Upper lobe of left lung (tissue), 4 donors: Measurements from ENCODE around the gene PADI6.

Experiments
- EP300 ChIP-seq, 4 donors: sonication (generic); formaldehyde crosslinking; IDR thresholded peaks; one replicate each; pipeline ENCODE4 v1.5.1; 2017; ENCODE audit warnings: antibody characterized with exemption in 4 of 4, control low read depth in 2 of 4
- POLR2A ChIP-seq, 4 donors: fragments of 450-650 bp; IDR thresholded peaks; one replicate each; pipeline ENCODE4 v1.5.1; 2016 to 2017; ENCODE audit warnings: antibody characterized with exemption in 4 of 4, mild to moderate bottlenecking in 2 of 4
- POLR2AphosphoS5 ChIP-seq, 2 donors: sonication (generic); formaldehyde crosslinking; IDR thresholded peaks; one replicate each; pipeline ENCODE4 v1.5.1; 2017; ENCODE audit warnings: antibody characterized with exemption in 2 of 2
- TF ChIP-seq, protein P1 (sequence below), 6 experiments: fragments of 450-650 bp in 4 of 6; fragments of 200-600 bp in 2 of 6; sonication (generic) in 2 of 6; IDR thresholded peaks; one replicate each; pipeline ENCODE4 v1.5.1; 2016 to 2019; ENCODE audit warnings: antibody characterized with exemption in 6 of 6

DNA sequence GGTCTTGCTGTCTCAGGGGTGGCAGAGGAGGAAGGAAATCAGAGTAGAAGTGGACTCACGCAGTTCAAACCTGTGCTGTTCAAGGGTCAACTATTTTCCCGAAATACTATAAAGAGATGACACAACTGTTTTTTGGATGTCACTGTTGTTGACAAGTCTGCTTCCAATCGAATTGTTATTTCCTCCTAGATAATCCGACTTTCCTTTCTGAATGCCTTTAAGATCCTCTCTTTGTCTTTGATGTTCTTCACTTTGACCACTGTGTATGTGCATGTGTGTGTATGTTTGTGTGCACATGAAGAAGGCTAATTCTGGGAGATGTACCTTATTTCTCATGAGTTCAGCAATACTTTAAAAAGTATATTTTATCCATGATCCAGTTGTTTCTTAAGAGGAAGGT, 42.4 kb upstream of the PADI6 start:
- TF ChIP-seq, protein P1, sequence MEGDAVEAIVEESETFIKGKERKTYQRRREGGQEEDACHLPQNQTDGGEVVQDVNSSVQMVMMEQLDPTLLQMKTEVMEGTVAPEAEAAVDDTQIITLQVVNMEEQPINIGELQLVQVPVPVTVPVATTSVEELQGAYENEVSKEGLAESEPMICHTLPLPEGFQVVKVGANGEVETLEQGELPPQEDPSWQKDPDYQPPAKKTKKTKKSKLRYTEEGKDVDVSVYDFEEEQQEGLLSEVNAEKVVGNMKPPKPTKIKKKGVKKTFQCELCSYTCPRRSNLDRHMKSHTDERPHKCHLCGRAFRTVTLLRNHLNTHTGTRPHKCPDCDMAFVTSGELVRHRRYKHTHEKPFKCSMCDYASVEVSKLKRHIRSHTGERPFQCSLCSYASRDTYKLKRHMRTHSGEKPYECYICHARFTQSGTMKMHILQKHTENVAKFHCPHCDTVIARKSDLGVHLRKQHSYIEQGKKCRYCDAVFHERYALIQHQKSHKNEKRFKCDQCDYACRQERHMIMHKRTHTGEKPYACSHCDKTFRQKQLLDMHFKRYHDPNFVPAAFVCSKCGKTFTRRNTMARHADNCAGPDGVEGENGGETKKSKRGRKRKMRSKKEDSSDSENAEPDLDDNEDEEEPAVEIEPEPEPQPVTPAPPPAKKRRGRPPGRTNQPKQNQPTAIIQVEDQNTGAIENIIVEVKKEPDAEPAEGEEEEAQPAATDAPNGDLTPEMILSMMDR (IDR thresholded peaks at IDR 0.05), result no peak
- TF ChIP-seq POLR2AphosphoS5 (IDR thresholded peaks at IDR 0.05), result no peak
- TF ChIP-seq POLR2A (IDR thresholded peaks at IDR 0.05), result no peak
- TF ChIP-seq EP300 (IDR thresholded peaks at IDR 0.05), result no peak
